DOHH2 (cell line): ENCODE results near the gene PMAIP1.

Source experiments
- H3F3A ChIP-seq: fragments of 200-600 bp; sonication (generic), shearing (Covaris generic); 2 replicates; pipeline ENCODE4 v1.6.0; 2016; ENCODE audit warnings: antibody characterized with exemption, mild to moderate bottlenecking; ENCODE audit not compliant: control insufficient read depth, insufficient read depth
- H3K27ac ChIP-seq: fragments of 200-600 bp; sonication (generic); 2 replicates; pipeline ENCODE4 v1.5.1; 2014; ENCODE audit warnings: low read depth, mild to moderate bottlenecking, low read length, moderate library complexity
- H3K27me3 ChIP-seq: fragments of 200-600 bp; sonication (generic); 2 replicates; pipeline ENCODE4 v1.6.1; 2014; ENCODE audit warnings: mild to moderate bottlenecking, low read length, mixed read lengths; ENCODE audit not compliant: control insufficient read depth
- H3K36me3 ChIP-seq: fragments of 200-600 bp; sonication (generic); 2 replicates; pipeline ENCODE4 v1.6.1; 2014; ENCODE audit warnings: mild to moderate bottlenecking, low read length, moderate library complexity, mixed read lengths; ENCODE audit not compliant: control insufficient read depth
- H3K4me1 ChIP-seq: fragments of 200-600 bp; sonication (generic); 2 replicates; pipeline ENCODE4 v1.6.1; 2014; ENCODE audit warnings: mild to moderate bottlenecking, low read length, mixed read lengths; ENCODE audit not compliant: control insufficient read depth
- H3K4me2 ChIP-seq: fragments of 200-600 bp; sonication (generic); 2 replicates; pipeline ENCODE4 v1.6.0; 2014; ENCODE audit warnings: mild to moderate bottlenecking, low read length, moderate library complexity
- H3K4me3 ChIP-seq: fragments of 200-600 bp; sonication (generic); 2 replicates; pipeline ENCODE4 v1.5.1; 2014; ENCODE audit warnings: mild to moderate bottlenecking, low read length, mixed read lengths
- H3K79me2 ChIP-seq: fragments of 200-600 bp; sonication (generic); 2 replicates; pipeline ENCODE4 v1.6.1; 2014; ENCODE audit warnings: mild to moderate bottlenecking, low read length, mixed read lengths; ENCODE audit not compliant: control insufficient read depth
- H3K9me2 ChIP-seq: fragments of 200-600 bp; sonication (generic); replicated peaks from 2 replicates; pipeline ENCODE4 v1.6.1; 2014; ENCODE audit warnings: mild to moderate bottlenecking, low read length, mixed read lengths; ENCODE audit not compliant: control insufficient read depth
- H3K9me3 ChIP-seq: fragments of 200-600 bp; sonication (generic); 2 replicates; pipeline ENCODE4 v1.6.1; 2014; ENCODE audit warnings: antibody characterized with exemption, low read length, mixed read lengths; ENCODE audit not compliant: control insufficient read depth, insufficient read depth
- H4K20me1 ChIP-seq: fragments of 200-600 bp; sonication (generic); 2 replicates; pipeline ENCODE4 v1.6.0; 2014; ENCODE audit warnings: low read depth, mild to moderate bottlenecking, antibody characterized with exemption, low read length, moderate library complexity; ENCODE audit not compliant: control insufficient read depth, insufficient read depth
- CTCF ChIP-seq: fragments of 200-600 bp; sonication (generic); IDR thresholded peaks from one replicate; pipeline ENCODE4 v1.5.1; 2014; ENCODE audit warnings: antibody characterized with exemption, mild to moderate bottlenecking, low read depth, low read length; ENCODE audit not compliant: poor library complexity, severe bottlenecking
- EZH2phosphoT487 ChIP-seq: fragments of 200-600 bp; sonication (generic); IDR thresholded peaks from 2 replicates; pipeline ENCODE4 v1.6.1; 2017; ENCODE audit warnings: borderline replicate concordance, mild to moderate bottlenecking, antibody characterized with exemption, low read length, moderate library complexity, mixed read lengths

PMAIP1 gene

GRCh38 chr18:59877361-59877760, 22.4 kb upstream of the PMAIP1 start:
- no peak for TF ChIP-seq EZH2phosphoT487
- TF ChIP-seq CTCF = no peak
- Histone ChIP-seq H3K27me3 (no peaks in the 10 kb centered on the region), H3K4me2 (peak overlapping the region; percentile 45), H3K9me3 (no peaks in the 10 kb centered on the region), H3F3A (peaks cover 3% of the 10 kb centered on the region; the same call in 1 of the 2 replicates), H3K4me3 (peak overlapping the region; percentile 7; the same call in 1 of the 2 replicates), H3K27ac (no peak overlapping the region), H4K20me1 (no peaks in the 10 kb centered on the region), H3K79me2 (no peaks in the 10 kb centered on the region), H3K4me1 (peaks cover 54% of the 10 kb centered on the region), H3K36me3 (no peaks in the 10 kb centered on the region), H3K9me2 (no peaks in the 10 kb centered on the region)

- H3K9me3 ChIP-seq = no peaks in the 10 kb centered on the region
- TF ChIP-seq CTCF (no peak), EZH2phosphoT487 (no peak)
- no peaks in the 10 kb centered on the region for H3K36me3 ChIP-seq
- peaks cover 50% of the 10 kb centered on the region for H3K4me1 ChIP-seq
- peaks cover 6% of the 10 kb centered on the region for H3F3A ChIP-seq
- H3K4me2 ChIP-seq = no peak overlapping the region
- H3K27me3 ChIP-seq = no peaks in the 10 kb centered on the region
- no peaks in the 10 kb centered on the region for H3K9me2 ChIP-seq
- no peak overlapping the region for H3K4me3 ChIP-seq
- no peaks in the 10 kb centered on the region for H3K79me2 ChIP-seq
- no peak overlapping the region for H3K27ac ChIP-seq
- no peaks in the 10 kb centered on the region for H4K20me1 ChIP-seq
These were observed 21.2 kb upstream of the PMAIP1 start for GRCh38 chr18:59878644-59879043.

GRCh38 chr18:59881728-59882656, 17.8 kb upstream of the PMAIP1 start:
- Histone ChIP-seq H3K79me2 (no peaks in the 10 kb centered on the region), H4K20me1 (no peaks in the 10 kb centered on the region), H3K9me3 (no peaks in the 10 kb centered on the region), H3F3A (peaks cover 15% of the 10 kb centered on the region), H3K4me3 (no peak overlapping the region), H3K4me2 (peak overlapping the region; percentile 10; the same call in 1 of the 2 replicates), H3K9me2 (no peaks in the 10 kb centered on the region), H3K4me1 (peaks cover 56% of the 10 kb centered on the region), H3K36me3 (no peaks in the 10 kb centered on the region), H3K27ac (no peak overlapping the region), H3K27me3 (no peaks in the 10 kb centered on the region)
- TF ChIP-seq CTCF (no peak), EZH2phosphoT487 (no peak)
